C4-2B (cell line): ENCODE results near the gene WDR11.

Experiments used
- H3K27ac ChIP-seq: fragments of 450-650 bp; 2 replicates; pipeline ENCODE4 v1.5.1; 2017
- ZFX ChIP-seq: fragments of 450-650 bp; IDR thresholded peaks from 2 replicates; pipeline ENCODE4 v1.6.1; 2017
- TF ChIP-seq, protein P1 (sequence below): fragments of 450-650 bp; conservative IDR thresholded peaks from 2 replicates; pipeline ENCODE4 v1.5.1; 2017; ENCODE audit warnings: mild to moderate bottlenecking

The WDR11 gene

DNA sequence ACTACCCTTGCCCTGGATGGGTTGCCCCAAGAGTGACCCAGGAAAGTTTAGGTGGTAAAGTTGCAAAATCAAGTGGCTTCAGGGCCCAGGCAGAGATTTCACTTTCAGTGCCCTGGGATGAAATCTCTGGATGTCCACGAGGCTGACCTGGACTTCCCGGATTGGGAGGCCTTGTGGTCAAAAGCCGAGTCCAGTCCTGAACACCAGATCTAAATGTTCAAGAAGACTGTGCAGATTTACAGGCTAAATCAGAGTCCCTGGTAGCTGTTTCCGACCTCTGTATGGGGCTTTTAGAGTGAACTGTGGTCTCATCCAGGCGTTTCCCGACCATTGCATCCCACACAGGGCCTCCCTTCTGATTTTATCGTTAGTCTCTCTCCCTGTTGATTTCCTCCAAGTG lies 95.3 kb downstream of the WDR11 start:
- TF ChIP-seq, protein P1, sequence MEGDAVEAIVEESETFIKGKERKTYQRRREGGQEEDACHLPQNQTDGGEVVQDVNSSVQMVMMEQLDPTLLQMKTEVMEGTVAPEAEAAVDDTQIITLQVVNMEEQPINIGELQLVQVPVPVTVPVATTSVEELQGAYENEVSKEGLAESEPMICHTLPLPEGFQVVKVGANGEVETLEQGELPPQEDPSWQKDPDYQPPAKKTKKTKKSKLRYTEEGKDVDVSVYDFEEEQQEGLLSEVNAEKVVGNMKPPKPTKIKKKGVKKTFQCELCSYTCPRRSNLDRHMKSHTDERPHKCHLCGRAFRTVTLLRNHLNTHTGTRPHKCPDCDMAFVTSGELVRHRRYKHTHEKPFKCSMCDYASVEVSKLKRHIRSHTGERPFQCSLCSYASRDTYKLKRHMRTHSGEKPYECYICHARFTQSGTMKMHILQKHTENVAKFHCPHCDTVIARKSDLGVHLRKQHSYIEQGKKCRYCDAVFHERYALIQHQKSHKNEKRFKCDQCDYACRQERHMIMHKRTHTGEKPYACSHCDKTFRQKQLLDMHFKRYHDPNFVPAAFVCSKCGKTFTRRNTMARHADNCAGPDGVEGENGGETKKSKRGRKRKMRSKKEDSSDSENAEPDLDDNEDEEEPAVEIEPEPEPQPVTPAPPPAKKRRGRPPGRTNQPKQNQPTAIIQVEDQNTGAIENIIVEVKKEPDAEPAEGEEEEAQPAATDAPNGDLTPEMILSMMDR: no peak
- TF ChIP-seq ZFX: no peak
- H3K27ac ChIP-seq: peak overlapping the region; percentile 74

DNA sequence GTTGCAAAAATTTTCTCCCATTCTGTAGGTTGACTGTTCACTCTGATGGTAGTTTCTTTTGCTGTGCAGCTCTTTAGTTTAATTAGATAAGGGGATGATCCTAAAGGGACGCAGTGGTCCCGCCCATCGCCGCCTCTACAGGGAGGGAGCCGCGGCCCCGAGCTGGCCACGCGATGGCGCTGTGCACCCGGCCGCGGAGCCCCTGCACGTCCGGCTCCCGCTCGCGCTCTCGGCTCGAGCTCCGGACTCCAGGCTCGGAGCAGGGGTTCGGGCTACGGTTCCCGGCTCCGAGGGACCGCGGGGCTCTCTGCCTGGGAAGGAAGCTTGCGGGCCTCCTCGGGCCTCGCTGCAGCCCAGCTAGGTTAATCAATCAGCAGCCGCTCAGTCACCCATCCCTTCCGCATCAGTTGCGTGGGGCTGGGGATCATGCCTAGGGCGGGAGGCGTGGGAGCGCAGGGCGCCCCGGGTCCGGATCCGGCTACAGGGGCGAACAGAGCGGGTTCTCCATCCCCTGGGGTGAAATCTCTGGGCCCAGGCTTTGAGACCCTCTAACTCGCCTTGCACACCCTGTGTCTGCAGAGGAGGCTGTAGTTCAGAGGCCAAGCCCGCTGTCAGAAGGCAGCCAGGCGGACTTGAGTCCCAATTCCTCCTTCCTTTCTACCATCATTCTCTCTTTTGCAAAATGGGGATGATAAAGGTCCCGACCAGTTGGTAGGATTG lies 97.9 kb downstream of the WDR11 start:
- H3K27ac ChIP-seq: no peak overlapping the region
- no peak for TF ChIP-seq ZFX
- TF ChIP-seq, protein P1: peak; percentile 22

DNA sequence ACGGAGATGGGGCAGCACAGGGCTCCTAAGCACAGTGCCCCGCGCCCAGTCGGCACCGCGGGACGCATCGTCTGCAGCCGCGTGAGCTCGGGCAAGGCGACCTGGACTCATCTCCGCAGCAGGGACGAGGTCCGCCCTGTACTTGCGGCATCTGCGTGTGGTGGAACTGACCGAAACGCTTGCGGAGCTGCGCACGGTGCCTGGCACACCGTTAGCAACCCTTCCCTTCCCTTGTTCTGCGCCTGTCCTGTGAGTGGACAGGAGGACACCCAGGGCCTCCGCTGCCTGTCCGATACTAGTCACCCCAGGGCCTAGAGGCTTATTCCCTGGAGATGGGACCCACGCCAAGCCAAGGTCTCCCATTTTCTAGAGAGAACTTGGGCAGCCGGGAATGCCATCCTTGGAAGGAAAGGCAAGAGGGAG lies 98.5 kb downstream of the WDR11 start:
- no peak overlapping the region for H3K27ac ChIP-seq

DNA sequence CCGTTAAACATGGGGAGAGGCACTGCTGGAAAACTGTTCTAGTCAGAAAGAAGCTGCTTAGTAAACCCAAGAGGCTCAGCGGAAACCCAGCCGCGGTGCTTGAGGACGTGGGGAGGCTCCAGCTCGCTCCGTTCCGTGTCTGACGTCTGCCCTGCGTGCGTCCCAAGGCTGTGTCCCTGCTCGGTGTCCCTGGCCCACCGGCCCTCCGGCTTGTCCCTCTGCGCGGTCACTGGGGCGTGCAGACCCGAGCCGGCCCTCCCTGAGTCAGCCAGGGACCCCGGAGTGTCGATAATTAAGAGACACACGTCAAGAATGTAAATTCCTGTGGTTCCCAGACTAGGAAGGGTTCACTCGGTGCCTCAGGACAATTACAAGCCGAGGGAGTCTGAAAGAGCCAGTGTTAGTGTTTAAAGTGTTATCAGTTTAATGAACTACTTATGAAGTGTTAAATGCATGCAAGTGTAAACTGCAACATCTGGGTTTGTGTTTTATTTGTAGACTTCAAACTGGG lies 98.9 kb downstream of the WDR11 start:
- TF ChIP-seq ZFX: no peak
- TF ChIP-seq, protein P1: no peak
- no peak overlapping the region for H3K27ac ChIP-seq

More for the DNA sequence above, 98.5 kb downstream of the WDR11 start:
- TF ChIP-seq, protein P1: no peak
- no peak for TF ChIP-seq ZFX

DNA sequence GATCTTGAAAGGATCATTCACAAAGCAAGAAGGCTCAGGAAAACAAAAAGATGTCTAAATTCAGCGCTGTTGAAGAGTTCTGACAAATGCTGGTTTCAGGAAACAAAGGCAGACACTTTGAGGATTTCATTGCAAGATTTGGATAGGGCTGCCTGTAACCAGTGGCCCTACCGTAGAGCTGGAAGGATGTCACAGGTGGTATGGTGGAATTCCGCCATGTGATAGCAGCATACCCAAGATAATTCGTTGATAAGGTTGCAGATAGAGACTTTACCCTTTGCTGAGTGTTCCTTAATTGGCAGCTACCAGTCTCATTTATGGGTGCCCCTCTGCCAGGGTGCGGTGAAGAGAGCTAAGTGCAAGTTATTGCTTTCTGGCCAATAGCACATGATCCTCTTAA lies 100.1 kb downstream of the WDR11 start:
- no peak overlapping the region for H3K27ac ChIP-seq
- TF ChIP-seq, protein P1: no peak
- no peak for TF ChIP-seq ZFX

DNA sequence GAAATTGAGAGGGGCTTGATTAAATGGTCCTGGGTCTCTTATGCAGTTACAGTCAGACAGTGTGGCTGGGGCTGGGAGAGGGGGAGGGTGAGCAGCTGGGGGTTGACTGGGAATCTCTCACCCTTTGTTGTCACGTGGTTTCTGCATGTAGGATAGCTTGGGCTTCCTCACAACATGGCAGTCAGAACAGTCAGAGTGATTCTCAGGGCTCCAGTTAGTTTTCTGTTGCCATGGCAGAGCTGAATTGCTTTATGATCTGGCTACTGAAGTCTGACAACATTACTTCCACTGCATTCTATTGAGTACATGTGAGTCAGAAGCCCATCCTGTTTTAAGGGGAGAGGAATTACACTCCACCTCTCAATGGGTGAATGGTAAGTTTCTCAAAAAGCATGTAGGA lies 102.7 kb downstream of the WDR11 start:
- TF ChIP-seq, protein P1: no peak
- no peak for TF ChIP-seq ZFX
- H3K27ac ChIP-seq: no peak overlapping the region
